Esophagus squamous epithelium (tissue), 5 donors: ENCODE results near the gene TSPAN5. TPM values are rescaled to one million over a fixed set of nuclear protein-coding genes. Genes with fewer than 3 reads are reported as not detected.

ENCODE experiments used
- DNase-seq: peaks from one replicate; lab custom pipeline; 2025; lab: John Stamatoyannopoulos, UW
- H3K27ac ChIP-seq, 4 donors: fragments of 200-600 bp; sonication (generic); one replicate each; pipeline ENCODE4 v1.5.1; 2016 to 2019; ENCODE audit warnings: mild to moderate bottlenecking in 1 of 4
- H3K27me3 ChIP-seq, 4 donors: fragments of 200-600 bp; sonication (generic); 1 replicate in 3 of 4; 2 replicates in 1 of 4; pipeline versions ENCODE4 v1.5.1 to v1.6.0; 2017 to 2021; ENCODE audit warnings: antibody characterized with exemption in 1 of 4
- H3K36me3 ChIP-seq, 3 donors: fragments of 200-600 bp; sonication (generic); one replicate each; pipeline ENCODE4 v1.5.1; 2016 to 2019
- H3K4me1 ChIP-seq, 3 donors: fragments of 200-600 bp; sonication (generic); one replicate each; pipeline ENCODE4 v1.5.1; 2017 to 2019
- H3K4me3 ChIP-seq, 4 donors: fragments of 200-600 bp; sonication (generic); 1 replicate in 3 of 4; 2 replicates in 1 of 4; pipeline ENCODE4 v1.5.1; 2016 to 2019; ENCODE audit warnings: mild to moderate bottlenecking in 2 of 4, moderate library complexity in 1 of 4
- H3K9me3 ChIP-seq, 3 donors: fragments of 200-600 bp; sonication (generic); one replicate each; pipeline ENCODE4 v1.5.1; 2016 to 2019
- CTCF ChIP-seq, 6 experiments: fragments of 450-650 bp in 4 of 6; fragments of 200-600 bp in 2 of 6; sonication (generic) in 2 of 6; IDR thresholded peaks; one replicate each; pipeline ENCODE4 v1.5.1; 2016 to 2019; ENCODE audit warnings: antibody characterized with exemption in 6 of 6, mild to moderate bottlenecking in 4 of 6, moderate library complexity in 4 of 6
- POLR2A ChIP-seq, 4 donors: fragments of 450-650 bp; IDR thresholded peaks; one replicate each; pipeline ENCODE4 v1.6.1; 2017; ENCODE audit warnings: antibody characterized with exemption in 4 of 4, mild to moderate bottlenecking in 4 of 4, moderate library complexity in 3 of 4
- WGBS, 2 donors: methylation state at CpG; one replicate each; pipeline ENCODE4 v1.1.5; 2018; 5-methylcytosine and 5-hydroxymethylcytosine counted together
- intact Hi-C: fragments of 100-400 bp; cut with DNase I; formaldehyde crosslinking; loops from one replicate; pipeline ENCODE4 v1.15.0; 2022
- total RNA-seq, 4 donors: library from RNA; depleted of rRNA; stranded (reverse); fragments of >200 nt; gene quantifications; one replicate each; pipeline ENCODE4 v1.1.0, GENCODE V29; 2016
- donor health status: DM: yes; HTN: yes; CAD: no.

The TSPAN5 gene
- total RNA-seq, 4 donors from 2014 or later, result 10.9 to 19.0 (median 13.9) TPM

DNA sequence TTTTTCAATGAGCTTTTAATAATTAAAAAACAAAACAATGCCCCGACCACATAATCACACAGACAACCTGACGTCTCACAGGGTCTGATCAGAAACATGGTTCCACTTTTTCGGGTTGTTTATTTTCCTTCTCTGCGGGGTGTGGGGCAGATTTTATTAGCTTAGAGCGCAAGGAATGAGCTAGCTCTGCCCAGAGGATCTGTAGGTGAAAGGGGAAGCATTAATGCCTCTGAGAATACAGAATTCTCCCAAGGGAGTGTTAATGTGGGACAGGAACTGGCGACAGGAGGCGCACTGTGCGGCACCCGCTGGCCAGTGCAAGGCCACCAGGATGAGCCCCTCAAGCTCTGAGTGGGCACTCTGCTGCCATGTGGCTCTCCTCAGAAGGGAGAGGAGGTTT, 181.5 kb downstream of the TSPAN5 start:
- no peak overlapping the region for H3K27ac ChIP-seq
- H3K27me3 ChIP-seq, result no peaks in the 10 kb centered on the region
- DNase-seq, result no peak
- no peaks in the 10 kb centered on the region for H3K9me3 ChIP-seq
- intact Hi-C loops, result no loop called here
- peaks cover 0 to 45% (median 0%) of the 10 kb centered on the region in 3 donors for H3K36me3 ChIP-seq
- peaks cover 3 to 49% (median 5%) of the 10 kb centered on the region in 3 donors for H3K4me1 ChIP-seq
- WGBS, 2 donors, result 90 to 97% methylated on average over 8 to 9 of the region's 9 CpGs
- H3K4me3 ChIP-seq, result no peak overlapping the region
- no peak for TF ChIP-seq CTCF (IDR thresholded peaks at IDR 0.05)
- no peak for TF ChIP-seq POLR2A (IDR thresholded peaks at IDR 0.05)

DNA sequence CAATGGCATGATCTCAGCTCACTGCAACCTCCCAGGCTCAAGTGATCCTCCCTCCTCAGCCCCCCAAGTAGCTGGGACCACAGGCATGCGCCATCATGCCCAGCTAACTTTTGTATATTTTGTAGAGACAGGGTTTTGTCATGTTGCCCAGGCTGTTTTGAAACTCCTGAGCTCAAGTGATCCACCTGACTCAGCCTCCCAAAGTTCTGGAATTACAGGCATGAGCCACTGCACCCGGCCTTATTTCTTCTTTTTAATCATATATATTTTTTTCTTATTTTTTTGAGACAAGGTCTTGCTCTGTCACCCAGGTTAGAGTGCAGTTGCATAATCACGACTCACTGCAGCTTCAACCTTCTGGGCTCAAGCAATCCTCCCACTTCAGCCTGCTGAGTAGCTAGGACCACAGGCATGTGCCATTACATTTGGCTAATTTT, 184.0 kb downstream of the TSPAN5 start:
- Histone ChIP-seq H3K9me3 (no peaks in the 10 kb centered on the region), H3K36me3 (peaks cover 0 to 59% (median 0%) of the 10 kb centered on the region in 3 donors), H3K4me1 (peaks cover 3 to 35% (median 5%) of the 10 kb centered on the region in 3 donors), H3K27ac (peak overlapping the region in 2 of 4 donors; percentile 26 to 55), H3K4me3 (no peak overlapping the region), H3K27me3 (no peaks in the 10 kb centered on the region)
- intact Hi-C loops, result loop anchor here (5.0 kb wide), 1 partner anchor 183 kb away; the partner anchor contains the start of gene TSPAN5
- 55 to 58% methylated on average over 3 of the region's 3 CpGs for WGBS, 2 donors
- no peak for DNase-seq
- no peak for TF ChIP-seq CTCF (IDR thresholded peaks at IDR 0.05)
- TF ChIP-seq POLR2A (IDR thresholded peaks at IDR 0.05), result no peak

DNA sequence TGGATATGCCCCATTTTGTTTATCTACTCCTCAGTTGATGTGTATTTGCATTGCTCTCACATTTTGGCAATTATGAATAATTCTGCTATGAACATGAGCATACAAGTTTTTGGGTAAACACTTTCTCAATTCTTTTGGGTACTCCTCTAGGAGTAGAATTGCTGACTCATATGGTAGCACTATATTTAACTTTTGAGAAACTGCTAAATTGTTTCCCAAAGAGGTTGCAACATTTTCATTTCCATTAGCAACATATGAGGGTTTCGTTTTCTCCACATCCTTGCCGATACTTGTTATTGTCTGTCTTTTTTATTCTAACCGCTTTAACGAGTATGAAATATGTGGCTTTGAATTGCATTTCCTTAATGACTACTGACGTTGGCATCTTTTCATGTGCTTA, 185.4 kb downstream of the TSPAN5 start:
- Histone ChIP-seq H3K36me3 (peaks cover 0 to 51% (median 0%) of the 10 kb centered on the region in 3 donors), H3K4me1 (peaks cover 7 to 34% (median 9%) of the 10 kb centered on the region in 3 donors), H3K27me3 (no peaks in the 10 kb centered on the region), H3K27ac (peak overlapping the region; percentile 7 to 44 (median 17)), H3K4me3 (no peak overlapping the region), H3K9me3 (no peaks in the 10 kb centered on the region)
- TF ChIP-seq POLR2A (IDR thresholded peaks at IDR 0.05) (no peak), CTCF (IDR thresholded peaks at IDR 0.05) (no peak)
- 21 to 35% methylated on average over 5 of the region's 5 CpGs for WGBS, 2 donors
- no peak for DNase-seq
- intact Hi-C loops, result loop anchor here (5.0 kb wide), 1 partner anchor 184 kb away; the partner anchor contains the start of gene TSPAN5

DNA sequence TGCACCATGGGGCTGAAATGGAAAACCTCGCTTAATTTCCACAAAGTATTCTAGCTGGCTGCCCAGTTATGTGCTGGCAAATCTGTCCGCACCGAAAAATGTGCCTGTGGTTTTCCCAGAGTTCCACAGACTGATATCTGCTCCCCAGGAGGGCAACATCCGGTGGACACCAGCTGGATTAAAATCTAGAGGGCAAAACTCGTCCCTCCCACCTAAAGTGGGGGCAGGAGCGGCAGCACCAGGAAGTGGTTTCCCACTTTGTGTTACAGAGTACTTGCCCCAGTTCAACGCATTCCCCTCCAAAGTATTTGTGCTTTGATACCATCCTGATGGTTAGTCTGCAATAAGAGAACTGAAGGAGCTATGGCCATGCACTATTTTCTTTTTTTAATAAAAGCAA, 187.6 kb downstream of the TSPAN5 start:
- intact Hi-C loops, result loop anchor here (5.0 kb wide), 1 partner anchor 186 kb away; the partner anchor contains the start of gene TSPAN5
- WGBS, 2 donors, result 72 to 89% methylated on average over 3 to 7 of the region's 7 CpGs
- no peak for DNase-seq

More for the DNA sequence above, 187.6 kb downstream of the TSPAN5 start:
- peaks cover 9 to 46% (median 16%) of the 10 kb centered on the region in 3 donors for H3K4me1 ChIP-seq
- no peak overlapping the region for H3K4me3 ChIP-seq
- no peak overlapping the region for H3K27ac ChIP-seq
- peaks cover 0 to 32% (median 0%) of the 10 kb centered on the region in 3 donors for H3K36me3 ChIP-seq
- TF ChIP-seq CTCF (IDR thresholded peaks at IDR 0.05) (no peak), POLR2A (IDR thresholded peaks at IDR 0.05) (no peak)
- H3K27me3 ChIP-seq, result no peaks in the 10 kb centered on the region
- no peaks in the 10 kb centered on the region for H3K9me3 ChIP-seq
